Ammon's horn (tissue), 1 donor: Measurements from ENCODE around the gene TSPAN17.
"Not testable (repeated sequence)": the region's sequence is repeated elsewhere in the genome, so short reads cannot be mapped to it uniquely, and the experiment has no call there.

Source experiments
- DNase-seq: peaks from one replicate; pipeline ENCODE4 v3.0.0-alpha.2; 2016; ENCODE audit warnings: low spot score

Gene TSPAN17

GRCh38 chr5:176647030-176647842, at the start of gene TSPAN17:
TSS of gene TSPAN17 (plus strand) at chr5:176647484. CDS start at chr5:176647616, 132 bp downstream.
- peak; percentile 100 for DNase-seq

- not testable (repeated sequence) for DNase-seq
These were observed 47.4 kb upstream of the TSPAN17 start for GRCh38 chr5:176599749-176600430.

GRCh38 chr5:176601901-176602482, 45.3 kb upstream of the TSPAN17 start:
- DNase-seq = no peak

- no peak for DNase-seq
These were observed 44.2 kb upstream of the TSPAN17 start for GRCh38 chr5:176603091-176603490.

GRCh38 chr5:176606032-176606431, 41.3 kb upstream of the TSPAN17 start:
- DNase-seq = no peak

GRCh38 chr5:176606875-176607274, 40.4 kb upstream of the TSPAN17 start:
- no peak for DNase-seq

GRCh38 chr5:176608142-176608705, 39.1 kb upstream of the TSPAN17 start:
- no peak for DNase-seq

GRCh38 chr5:176608937-176609723, 38.2 kb upstream of the TSPAN17 start:
- DNase-seq = no peak

GRCh38 chr5:176609724-176610434, 37.4 kb upstream of the TSPAN17 start, which contains the start of gene GPRIN1:
TSS of gene GPRIN1 (minus strand) at chr5:176610156. CDS start at chr5:176599834, 10,322 bp downstream.
- peak; percentile 55 for DNase-seq

GRCh38 chr5:176610435-176610773, 36.9 kb upstream of the TSPAN17 start:
- DNase-seq = no peak

- DNase-seq = peak; percentile 69
These were observed 35.8 kb upstream of the TSPAN17 start for GRCh38 chr5:176611435-176611834.

- DNase-seq = no peak
These were observed 35.3 kb upstream of the TSPAN17 start for GRCh38 chr5:176612008-176612407.

GRCh38 chr5:176612855-176613254, 34.4 kb upstream of the TSPAN17 start:
- no peak for DNase-seq

GRCh38 chr5:176614805-176615478, 32.3 kb upstream of the TSPAN17 start:
- DNase-seq = no peak

GRCh38 chr5:176616511-176616910, 30.8 kb upstream of the TSPAN17 start:
- DNase-seq = peak; percentile 51

GRCh38 chr5:176618783-176619182, 28.5 kb upstream of the TSPAN17 start:
- DNase-seq = no peak

GRCh38 chr5:176619203-176619568, 28.1 kb upstream of the TSPAN17 start:
- peak; percentile 93 for DNase-seq

GRCh38 chr5:176619569-176620332, 27.5 kb upstream of the TSPAN17 start:
- DNase-seq = no peak

- DNase-seq = no peak
These were observed 26.8 kb upstream of the TSPAN17 start for GRCh38 chr5:176620333-176620981.
